ENCODE results near the gene NPTN. TPM values are rescaled to one million over a fixed set of nuclear protein-coding genes. Genes with fewer than 3 reads are reported as not detected.
"Not testable (repeated sequence)": the region's sequence is repeated elsewhere in the genome, so short reads cannot be mapped to it uniquely, and the experiment has no call there.

NPTN gene
- total RNA-seq, 2 donors from 2014 or later = 59.5 to 66.1 TPM

DNA sequence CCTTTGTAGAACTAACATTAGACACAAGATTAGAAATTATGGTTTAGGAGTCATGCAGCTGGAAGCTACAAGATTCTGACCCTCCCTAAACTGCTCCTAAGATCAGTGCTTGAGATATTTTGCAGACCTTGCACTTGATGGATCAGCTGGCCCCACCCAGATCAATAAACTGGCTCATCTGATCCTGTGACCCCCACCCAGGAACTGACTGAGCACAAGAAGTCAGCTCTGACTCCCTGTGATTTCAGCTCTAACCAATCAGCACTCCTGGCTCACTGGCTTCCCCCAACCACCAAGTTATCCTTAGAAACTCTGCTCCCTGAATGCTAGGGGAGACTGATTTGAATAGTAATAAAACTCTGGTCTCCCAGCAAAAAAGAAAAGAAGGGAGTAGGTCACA, 55.6 kb downstream of the NPTN start:
- H3K27me3 Mint-ChIP-seq; H3K9me3 Mint-ChIP-seq; ATAC-seq (replicated peaks); H3K4me3 Mint-ChIP-seq: not testable (repeated sequence)
- Mint-ChIP-seq H3K27ac (peak overlapping the region; percentile 13), H3K36me3 (ENCODE audit: low read depth) (peaks cover 93% of the 10 kb centered on the region), H3K4me1 (peaks cover 19% of the 10 kb centered on the region)

- H3K4me3 Mint-ChIP-seq = peak overlapping the region; percentile 22
- ATAC-seq (replicated peaks) = peak; percentile 47
These were observed 57.4 kb downstream of the NPTN start for GRCh38 chr15:73575636-73576247.

GRCh38 chr15:73573572-73573971, 59.6 kb downstream of the NPTN start:
- Mint-ChIP-seq H3K4me3 (peak overlapping the region; percentile 48), H3K36me3 (ENCODE audit: low read depth) (peaks cover 97% of the 10 kb centered on the region), H3K27ac (peak overlapping the region; percentile 86), H3K27me3 (no peaks in the 10 kb centered on the region), H3K9me3 (no peaks in the 10 kb centered on the region), H3K4me1 (peaks cover 38% of the 10 kb centered on the region)
- no peak for ATAC-seq (replicated peaks)

More at GRCh38 chr15:73575636-73576247, 57.4 kb downstream of the NPTN start:
- Mint-ChIP-seq H3K9me3 (no peaks in the 10 kb centered on the region), H3K4me1 (peaks cover 31% of the 10 kb centered on the region), H3K27ac (peak overlapping the region; percentile 79), H3K27me3 (no peaks in the 10 kb centered on the region), H3K36me3 (ENCODE audit: low read depth) (peaks cover 93% of the 10 kb centered on the region)

DNA sequence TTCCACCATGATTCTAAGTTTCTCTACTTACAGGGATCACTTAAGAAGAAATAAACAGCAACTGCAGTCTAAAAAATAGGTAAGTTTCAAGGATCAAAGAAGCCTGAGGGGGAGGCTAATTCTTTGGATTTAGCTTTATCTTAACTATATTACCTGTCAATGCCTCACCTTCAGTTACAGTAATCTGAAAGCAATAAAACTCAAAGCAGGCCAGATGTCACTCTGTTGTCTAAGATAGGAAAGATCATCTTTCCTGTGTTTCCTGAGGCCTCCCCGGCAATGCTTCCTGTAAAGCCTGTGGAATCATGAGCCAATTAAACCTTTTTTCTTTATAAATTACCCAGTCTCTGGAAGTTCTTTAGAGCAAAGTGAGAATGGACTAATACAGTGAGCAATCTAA, 60.2 kb downstream of the NPTN start:
- Mint-ChIP-seq H3K36me3 (ENCODE audit: low read depth) (peaks cover 97% of the 10 kb centered on the region), H3K27me3 (no peaks in the 10 kb centered on the region), H3K9me3 (no peaks in the 10 kb centered on the region), H3K4me1 (peaks cover 35% of the 10 kb centered on the region), H3K4me3 (peak overlapping the region; percentile 48), H3K27ac (peak overlapping the region; percentile 86)
- ATAC-seq (replicated peaks) = no peak

DNA sequence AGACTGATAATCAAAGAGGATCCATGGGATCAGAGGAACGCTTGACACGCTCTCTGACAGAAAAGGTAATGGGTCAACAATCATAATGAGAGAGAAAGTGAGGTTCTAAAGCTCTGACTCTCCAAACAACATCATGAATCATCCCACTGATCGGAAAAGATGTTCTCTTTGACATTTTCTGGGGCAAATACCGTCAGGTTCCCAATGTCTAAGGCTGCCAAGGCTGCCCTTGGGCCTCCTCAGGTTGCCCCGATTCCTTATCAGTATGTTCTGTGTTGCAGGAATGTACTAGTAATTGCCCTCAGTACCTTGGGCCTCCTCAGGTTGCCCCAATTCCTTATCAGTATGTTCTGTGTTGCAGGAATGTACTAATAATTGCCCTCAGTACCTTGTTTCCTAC, 60.9 kb downstream of the NPTN start:
- Mint-ChIP-seq H3K36me3 (ENCODE audit: low read depth) (peaks cover 97% of the 10 kb centered on the region), H3K4me3 (peak overlapping the region; percentile 48), H3K9me3 (no peaks in the 10 kb centered on the region), H3K4me1 (peaks cover 30% of the 10 kb centered on the region), H3K27ac (peak overlapping the region; percentile 86), H3K27me3 (no peaks in the 10 kb centered on the region)
- peak; percentile 62 for ATAC-seq (replicated peaks)

GRCh38 chr15:73571346-73571745, 61.8 kb downstream of the NPTN start:
- no peaks in the 10 kb centered on the region for H3K27me3 Mint-ChIP-seq
- H3K4me3 Mint-ChIP-seq = peak overlapping the region; percentile 48
- peaks cover 30% of the 10 kb centered on the region for H3K4me1 Mint-ChIP-seq
- H3K36me3 Mint-ChIP-seq (ENCODE audit: low read depth) = peaks cover 100% of the 10 kb centered on the region
- ATAC-seq (replicated peaks) = peak; percentile 54
- peak overlapping the region; percentile 82 for H3K27ac Mint-ChIP-seq
- no peaks in the 10 kb centered on the region for H3K9me3 Mint-ChIP-seq

DNA sequence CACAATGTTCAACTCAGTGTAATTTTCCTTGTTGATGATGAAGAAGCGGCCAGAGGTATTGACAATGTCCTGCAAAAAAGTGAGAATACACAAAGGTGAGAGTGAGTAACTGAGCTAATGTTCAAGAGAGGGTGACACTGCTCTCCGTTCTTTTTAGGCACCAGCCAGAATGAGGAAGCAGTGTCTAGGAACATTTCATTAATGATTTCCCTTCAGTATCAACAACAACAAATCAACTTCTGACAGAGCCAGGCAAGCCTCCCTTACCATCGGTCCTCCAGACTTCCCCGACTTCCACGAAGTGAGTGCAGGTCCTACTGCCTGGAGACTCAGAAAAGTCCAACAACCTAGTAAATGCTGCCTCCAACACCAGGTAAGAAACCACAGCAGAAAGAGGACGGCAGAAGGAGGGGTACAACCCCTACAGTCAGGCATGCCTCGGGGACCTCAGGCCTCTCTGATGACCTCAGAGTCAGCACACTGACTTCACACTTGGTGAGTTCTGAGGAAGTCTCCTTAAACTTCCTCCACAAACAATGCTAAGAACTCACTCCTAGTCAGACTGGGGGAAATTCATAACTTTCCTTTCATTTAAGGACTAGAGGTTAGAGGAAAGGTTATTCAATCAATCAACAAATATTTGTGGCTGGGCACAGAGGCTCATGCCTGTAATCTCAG, 62.7 kb downstream of the NPTN start:
- H3K4me1 Mint-ChIP-seq = peaks cover 30% of the 10 kb centered on the region
- H3K9me3 Mint-ChIP-seq = no peaks in the 10 kb centered on the region
- peaks cover 100% of the 10 kb centered on the region for H3K36me3 Mint-ChIP-seq (ENCODE audit: low read depth)
- ATAC-seq (replicated peaks) = peak; percentile 72
- H3K27me3 Mint-ChIP-seq = no peaks in the 10 kb centered on the region
- peak overlapping the region; percentile 82 for H3K27ac Mint-ChIP-seq
- H3K4me3 Mint-ChIP-seq = peak overlapping the region; percentile 48

DNA sequence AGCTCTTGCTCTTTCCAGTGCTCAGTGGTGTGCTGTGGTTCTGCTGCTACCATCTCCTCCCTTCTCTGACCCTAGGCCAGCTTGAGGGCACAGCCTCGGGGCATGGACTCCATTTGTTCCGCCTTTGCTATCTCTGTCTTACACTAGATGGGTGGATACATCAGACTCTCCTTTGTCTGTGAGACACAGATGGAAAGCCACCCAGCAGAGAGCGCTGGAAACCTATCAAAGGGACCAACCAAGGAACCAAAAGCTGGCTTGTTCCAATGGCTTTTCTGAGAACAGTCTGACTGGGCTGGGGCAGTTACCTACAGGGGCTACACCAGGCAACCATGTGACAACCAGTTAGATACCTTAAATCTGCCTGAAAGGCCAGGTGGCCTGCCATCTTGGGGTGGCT, 63.8 kb downstream of the NPTN start:
- ATAC-seq (replicated peaks) = no peak
- Mint-ChIP-seq H3K4me3 (peak overlapping the region; percentile 48), H3K9me3 (no peaks in the 10 kb centered on the region), H3K4me1 (peaks cover 33% of the 10 kb centered on the region), H3K27ac (peak overlapping the region; percentile 82), H3K36me3 (ENCODE audit: low read depth) (peaks cover 100% of the 10 kb centered on the region), H3K27me3 (no peaks in the 10 kb centered on the region)

DNA sequence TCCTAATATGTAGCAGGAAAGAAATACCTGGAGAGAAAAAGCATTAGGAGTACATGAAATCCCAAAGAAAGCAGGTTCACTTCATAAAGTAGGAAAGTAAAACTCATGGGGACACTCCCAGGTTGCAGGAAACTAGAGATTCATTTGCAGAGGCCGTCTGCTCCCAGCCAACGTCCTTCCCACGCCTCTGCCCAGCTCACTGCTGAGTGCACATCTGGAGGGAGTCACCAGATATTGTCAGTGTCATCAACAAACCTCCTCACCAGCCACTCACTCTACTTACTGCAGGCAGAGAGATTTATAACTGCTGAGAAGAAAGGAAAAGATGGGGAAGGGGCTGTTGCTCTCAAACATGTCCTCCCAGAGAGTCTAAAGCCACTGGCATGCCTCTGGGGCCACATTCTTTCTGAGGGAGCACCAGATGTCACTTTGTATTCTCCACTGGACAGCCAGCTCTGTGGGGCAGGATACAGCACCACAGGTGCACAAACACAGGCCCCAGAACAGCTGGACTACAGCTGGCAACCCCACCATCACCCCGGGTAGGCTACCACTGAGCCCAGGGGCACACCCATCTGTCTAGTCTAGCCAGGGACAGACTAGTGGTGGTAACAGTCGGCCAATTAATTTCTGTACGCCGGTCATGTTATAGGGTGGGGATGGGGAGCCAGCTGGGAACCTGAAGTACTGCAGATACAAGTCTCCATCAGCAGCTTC, 64.5 kb downstream of the NPTN start:
- peaks cover 32% of the 10 kb centered on the region for H3K4me1 Mint-ChIP-seq
- no peaks in the 10 kb centered on the region for H3K27me3 Mint-ChIP-seq
- H3K27ac Mint-ChIP-seq = peak overlapping the region; percentile 82
- H3K36me3 Mint-ChIP-seq (ENCODE audit: low read depth) = peaks cover 100% of the 10 kb centered on the region
- H3K4me3 Mint-ChIP-seq = peak overlapping the region; percentile 48
- ATAC-seq (replicated peaks) = no peak
- no peaks in the 10 kb centered on the region for H3K9me3 Mint-ChIP-seq

DNA sequence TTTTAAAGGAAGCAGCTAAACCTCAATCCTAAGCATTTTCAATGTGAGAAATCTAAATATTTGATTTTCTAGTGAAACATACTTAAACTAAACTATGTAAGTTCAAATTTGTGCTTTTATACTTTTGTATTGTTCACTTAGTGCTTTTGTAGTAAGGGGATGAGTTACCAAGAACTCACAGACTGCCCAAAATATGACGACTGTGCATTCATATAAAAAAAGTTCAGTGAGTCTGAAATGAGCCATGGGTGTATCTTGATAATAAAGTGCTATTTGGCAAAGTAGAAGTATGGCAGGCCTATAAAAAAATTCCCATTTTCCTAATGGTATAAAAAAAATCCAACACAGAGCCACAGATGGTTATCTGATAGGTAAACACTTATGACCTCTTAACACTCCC, 66.2 kb downstream of the NPTN start:
- Mint-ChIP-seq H3K4me1 (peaks cover 20% of the 10 kb centered on the region), H3K36me3 (ENCODE audit: low read depth) (peaks cover 100% of the 10 kb centered on the region), H3K27ac (peak overlapping the region; percentile 2), H3K27me3 (no peaks in the 10 kb centered on the region), H3K9me3 (no peaks in the 10 kb centered on the region), H3K4me3 (peak overlapping the region; percentile 48)
- no peak for ATAC-seq (replicated peaks)

GRCh38 chr15:73564255-73564654, 68.9 kb downstream of the NPTN start:
- peaks cover 99% of the 10 kb centered on the region for H3K36me3 Mint-ChIP-seq (ENCODE audit: low read depth)
- H3K4me1 Mint-ChIP-seq = peaks cover 6% of the 10 kb centered on the region
- peak overlapping the region; percentile 76 for H3K27ac Mint-ChIP-seq
- ATAC-seq (replicated peaks) = peak; percentile 61
- H3K27me3 Mint-ChIP-seq = no peaks in the 10 kb centered on the region
- peak overlapping the region; percentile 6 for H3K4me3 Mint-ChIP-seq
- H3K9me3 Mint-ChIP-seq = no peaks in the 10 kb centered on the region

DNA sequence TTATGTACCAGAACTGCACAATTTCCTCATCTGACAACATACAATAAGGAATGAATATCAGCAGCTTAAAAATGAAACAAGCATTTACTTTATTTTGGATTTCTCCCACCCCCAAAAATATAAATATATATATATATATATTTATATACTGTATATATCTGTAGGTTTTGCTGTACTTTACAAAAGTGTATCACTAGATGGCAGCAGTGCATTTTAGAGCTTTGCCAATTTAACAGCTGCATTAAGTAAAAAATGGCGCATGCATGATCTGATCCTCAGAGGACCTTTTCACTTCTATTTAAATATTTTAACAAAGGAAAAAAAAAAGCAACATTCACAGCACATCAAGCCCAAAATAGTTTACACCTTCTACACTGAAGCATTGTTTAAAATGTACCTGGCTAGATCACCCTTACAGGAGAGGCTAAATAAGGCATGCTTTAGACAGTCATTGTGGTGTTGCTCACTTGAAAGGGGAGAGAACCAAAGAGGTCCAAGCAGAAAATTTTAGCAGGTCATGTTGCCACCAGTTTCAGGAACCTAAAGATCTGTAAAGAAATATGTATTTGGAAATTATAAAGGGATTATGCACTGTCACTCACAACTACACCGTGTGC, 72.6 kb downstream of the NPTN start:
- no peak for ATAC-seq (replicated peaks)
- Mint-ChIP-seq H3K27ac (no peak overlapping the region), H3K4me1 (peaks cover 6% of the 10 kb centered on the region), H3K27me3 (no peaks in the 10 kb centered on the region), H3K36me3 (ENCODE audit: low read depth) (peaks cover 97% of the 10 kb centered on the region), H3K4me3 (no peak overlapping the region), H3K9me3 (no peaks in the 10 kb centered on the region)

DNA sequence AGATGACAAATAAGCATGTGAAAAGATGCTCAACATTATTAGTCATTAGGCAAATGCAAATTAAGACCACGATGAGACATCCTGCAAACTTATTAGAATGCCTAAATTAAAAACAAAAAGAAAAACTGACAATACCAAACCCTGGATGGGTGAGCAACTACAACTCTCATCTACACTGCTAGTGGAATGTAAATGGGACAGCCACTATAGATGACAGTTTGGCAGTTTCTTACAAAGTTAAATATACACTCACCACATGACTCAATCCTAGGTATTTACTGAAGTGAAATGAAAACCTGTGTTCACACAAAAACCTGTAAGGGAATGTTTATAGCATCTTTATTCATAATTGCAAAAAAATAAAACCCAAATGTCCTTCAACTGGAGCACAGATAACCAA, 74.7 kb downstream of the NPTN start:
- peak overlapping the region; percentile 20 for H3K27ac Mint-ChIP-seq
- peak; percentile 77 for ATAC-seq (replicated peaks)
- H3K9me3 Mint-ChIP-seq = no peaks in the 10 kb centered on the region
- H3K36me3 Mint-ChIP-seq (ENCODE audit: low read depth) = peaks cover 76% of the 10 kb centered on the region
- H3K4me3 Mint-ChIP-seq = no peak overlapping the region
- no peaks in the 10 kb centered on the region for H3K4me1 Mint-ChIP-seq
- H3K27me3 Mint-ChIP-seq = no peaks in the 10 kb centered on the region

DNA sequence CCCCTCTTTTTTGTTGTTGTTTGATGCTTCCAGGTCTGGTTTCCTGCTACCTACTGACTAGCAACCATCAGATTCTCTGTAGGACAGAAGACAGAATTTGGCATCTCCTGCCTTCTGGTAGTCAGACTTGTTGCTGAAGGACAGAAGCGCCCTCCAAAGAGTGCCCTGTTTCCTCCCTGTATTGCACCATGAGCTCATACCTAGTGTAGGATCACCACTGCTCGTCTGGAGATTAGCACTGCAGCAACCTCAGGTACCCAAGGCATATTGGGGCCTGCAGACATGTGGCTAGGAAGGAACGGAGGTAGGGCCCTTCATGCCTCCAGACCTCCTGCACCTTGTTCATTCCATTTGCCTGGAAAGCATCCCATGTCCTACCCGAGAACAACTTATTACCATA, 78.1 kb downstream of the NPTN start:
- Mint-ChIP-seq H3K4me3 (no peak overlapping the region), H3K27ac (no peak overlapping the region), H3K4me1 (no peaks in the 10 kb centered on the region), H3K27me3 (no peaks in the 10 kb centered on the region), H3K36me3 (ENCODE audit: low read depth) (peaks cover 43% of the 10 kb centered on the region), H3K9me3 (no peaks in the 10 kb centered on the region)
- ATAC-seq (replicated peaks) = no peak

Measured in activated T-helper 17 cell treated with anti-CD3 and anti-CD28 coated beads, Interleukin-2, amount 50 U/mL, for 72 hours (primary cell).